H9 (cell line): ENCODE data around the gene SEMA4D. TPM values are rescaled to one million over a fixed set of nuclear protein-coding genes. Genes with fewer than 3 reads are reported as not detected.

Experiments used
- DNase-seq: peaks from one replicate; pipeline ENCODE4 v3.0.0-alpha.2; 2017
- H2AFZ ChIP-seq: one replicate; pipeline ENCODE4 v1.6.1; 2013; ENCODE audit warnings: mild to moderate bottlenecking, low read length, control low read depth, moderate library complexity
- H2AK5ac ChIP-seq: 2 replicates; pipeline ENCODE4 v1.6.1; 2013; ENCODE audit warnings: low read length, control low read depth, mixed read lengths; ENCODE audit not compliant: insufficient read length
- H2BK120ac ChIP-seq: one replicate; pipeline ENCODE4 v1.6.1; 2013; ENCODE audit warnings: low read depth, mild to moderate bottlenecking, low read length, control low read depth, inconsistent platforms; ENCODE audit not compliant: poor library complexity, severe bottlenecking
- H2BK12ac ChIP-seq: 2 replicates; pipeline ENCODE4 v1.6.1; 2013; ENCODE audit warnings: low read length, control low read depth, mixed read lengths, low read depth; ENCODE audit not compliant: insufficient read length
- H2BK15ac ChIP-seq: 2 replicates; pipeline ENCODE4 v1.6.1; 2013; ENCODE audit warnings: low read depth, low read length, control low read depth
- H2BK20ac ChIP-seq: one replicate; pipeline ENCODE4 v1.6.1; 2013; ENCODE audit warnings: low read depth, mild to moderate bottlenecking, low read length, control low read depth, inconsistent platforms; ENCODE audit not compliant: poor library complexity, severe bottlenecking
- H2BK5ac ChIP-seq: 2 replicates; pipeline ENCODE4 v1.6.1; 2013; ENCODE audit warnings: low read length, control low read depth, mixed read lengths; ENCODE audit not compliant: insufficient read length
- H3K14ac ChIP-seq: 2 replicates; pipeline ENCODE4 v1.6.1; 2013; ENCODE audit warnings: low read length, control low read depth; ENCODE audit not compliant: insufficient read depth
- H3K18ac ChIP-seq: 2 replicates; pipeline ENCODE4 v1.6.1; 2013; ENCODE audit warnings: low read depth, mild to moderate bottlenecking, mixed read lengths, low read length, control low read depth; ENCODE audit not compliant: insufficient read length
- H3K23ac ChIP-seq: 2 replicates; pipeline ENCODE4 v1.6.1; 2013; ENCODE audit warnings: low read length, control low read depth, mixed read lengths, low read depth; ENCODE audit not compliant: insufficient read length
- H3K23me2 ChIP-seq: 2 replicates; pipeline ENCODE4 v1.6.1; 2013; ENCODE audit warnings: low read depth, mild to moderate bottlenecking, mixed read lengths, low read length, control low read depth; ENCODE audit not compliant: insufficient read length, poor library complexity, severe bottlenecking
- H3K27ac ChIP-seq: 2 replicates; pipeline ENCODE4 v1.5.1; 2013; ENCODE audit warnings: low read length, control low read depth, mixed read lengths, low read depth; ENCODE audit not compliant: insufficient read length
- H3K27me3 ChIP-seq: 2 replicates; pipeline ENCODE4 v1.6.1; 2013; ENCODE audit warnings: low read length, control low read depth, inconsistent platforms; ENCODE audit not compliant: insufficient read depth
- H3K4ac ChIP-seq: 2 replicates; pipeline ENCODE4 v1.6.1; 2013; ENCODE audit warnings: low read depth, mild to moderate bottlenecking, control low read depth, inconsistent platforms, low read length, moderate library complexity
- H3K4me1 ChIP-seq: 2 replicates; pipeline ENCODE4 v1.6.1; 2013; ENCODE audit warnings: low read length, control low read depth, inconsistent platforms; ENCODE audit not compliant: insufficient read depth
- H3K4me2 ChIP-seq: 2 replicates; pipeline ENCODE4 v1.6.1; 2013; ENCODE audit warnings: low read length, control low read depth, mixed read lengths; ENCODE audit not compliant: insufficient read length, insufficient read depth
- H3K56ac ChIP-seq: 2 replicates; pipeline ENCODE4 v1.6.1; 2013; ENCODE audit warnings: low read depth, mild to moderate bottlenecking, mixed read lengths, low read length, control low read depth; ENCODE audit not compliant: insufficient read length
- H3K79me1 ChIP-seq: 2 replicates; pipeline ENCODE4 v1.6.1; 2013; ENCODE audit warnings: low read depth, mild to moderate bottlenecking, moderate library complexity, low read length, control low read depth, inconsistent platforms; ENCODE audit not compliant: insufficient read depth, poor library complexity, severe bottlenecking
- H3K79me2 ChIP-seq: 2 replicates; pipeline ENCODE4 v1.6.1; 2013; ENCODE audit warnings: low read length, control low read depth, inconsistent platforms; ENCODE audit not compliant: insufficient read depth
- H3K9ac ChIP-seq: 2 replicates; pipeline ENCODE4 v1.6.1; 2013; ENCODE audit warnings: low read length, control low read depth, mixed read lengths; ENCODE audit not compliant: insufficient read length; ENCODE audit errors: extremely low read depth
- H3K9me3 ChIP-seq: one replicate; pipeline ENCODE4 v1.6.1; 2013; ENCODE audit warnings: low read depth, low read length, inconsistent platforms; ENCODE audit not compliant: control insufficient read depth
- H3T11ph ChIP-seq: one replicate; pipeline ENCODE4 v1.6.1; 2013; ENCODE audit warnings: mild to moderate bottlenecking, low read length, control low read depth, inconsistent platforms
- H4K20me1 ChIP-seq: one replicate; pipeline ENCODE4 v1.6.1; 2013; ENCODE audit not compliant: control insufficient read depth, insufficient read length, insufficient read depth
- H4K5ac ChIP-seq: 2 replicates; pipeline ENCODE4 v1.6.1; 2013; ENCODE audit warnings: low read depth, mild to moderate bottlenecking, mixed read lengths, low read length, control low read depth; ENCODE audit not compliant: insufficient read length
- H4K8ac ChIP-seq: replicated peaks from 2 replicates; pipeline ENCODE4 v1.6.1; 2013; ENCODE audit warnings: low read length, control low read depth, mixed read lengths, low read depth; ENCODE audit not compliant: insufficient read length
- H4K91ac ChIP-seq: 2 replicates; pipeline ENCODE4 v1.6.1; 2013; ENCODE audit warnings: low read depth, mild to moderate bottlenecking, moderate library complexity, mixed read lengths, low read length, control low read depth; ENCODE audit not compliant: insufficient read length
- H3K27ac Mint-ChIP-seq, 3 experiments: 2 replicates in 2 of 3; 3 replicates in 1 of 3; pipeline ENCODE4 v1.8.0; 2020 to 2021; ENCODE audit warnings: mixed read lengths in 3 of 3, mild to moderate bottlenecking in 1 of 3, moderate library complexity in 1 of 3
- H3K27me3 Mint-ChIP-seq: 2 replicates; pipeline ENCODE4 v1.8.0; 2021; ENCODE audit warnings: low read depth, mild to moderate bottlenecking, moderate library complexity, mixed read lengths
- H3K36me3 Mint-ChIP-seq, 3 experiments: 2 replicates in 2 of 3; 3 replicates in 1 of 3; pipeline ENCODE4 v1.8.0; 2020 to 2021; ENCODE audit warnings: low read depth in 3 of 3, mixed read lengths in 3 of 3; ENCODE audit not compliant: insufficient read depth in 1 of 3
- H3K4me1 Mint-ChIP-seq, 2 experiments: 2 replicates each; pipeline ENCODE4 v1.8.0; 2020; ENCODE audit warnings: mixed read lengths in 2 of 2
- H3K4me3 Mint-ChIP-seq, 2 experiments: 2 replicates in 1 of 2; 3 replicates in 1 of 2; pipeline ENCODE4 v1.8.0; 2020 to 2021; ENCODE audit warnings: mild to moderate bottlenecking in 2 of 2, mixed read lengths in 2 of 2, moderate library complexity in 1 of 2
- H3K9me3 Mint-ChIP-seq, 2 experiments: 2 replicates in 1 of 2; 3 replicates in 1 of 2; pipeline ENCODE4 v1.8.0; 2020; ENCODE audit warnings: mild to moderate bottlenecking in 2 of 2, mixed read lengths in 2 of 2, moderate library complexity in 1 of 2
- CTCF ChIP-seq: fragments of 200-600 bp; sonication (generic); conservative IDR thresholded peaks from 3 replicates; pipeline ENCODE4 v1.8.0; 2021; ENCODE audit warnings: antibody characterized with exemption, mild to moderate bottlenecking
- WGBS: extraction: QIAGEN DNeasy Blood & Tissue Kit; methylation state at CpG from one replicate; pipeline ENCODE4 v1.1.7; 2013; ENCODE audit warnings: missing lambda C conversion rate, low lambda C conversion rate, mixed read lengths; ENCODE audit not compliant: insufficient read length; ENCODE audit errors: extremely low coverage; 5-methylcytosine and 5-hydroxymethylcytosine counted together
- total RNA-seq: library from RNA; stranded (reverse); gene quantifications from 2 replicates; pipeline ENCODE4 v1.2.1, GENCODE V29; 2021

The SEMA4D gene
- total RNA-seq, 1 experiment from 2014 or later, result 47.2 TPM

- Histone ChIP-seq H3K79me2 (no peaks in the 10 kb centered on the region), H2AK5ac (no peak overlapping the region), H3K18ac (no peak overlapping the region), H4K20me1 (no peaks in the 10 kb centered on the region), H3K27ac (no peak overlapping the region), H4K8ac (no peak overlapping the region), H3K56ac (no peak overlapping the region), H2BK20ac (no peak overlapping the region), H3T11ph (no peak overlapping the region), H3K9ac (no peak overlapping the region), H4K91ac (no peak overlapping the region), H3K23me2 (no peaks in the 10 kb centered on the region), H3K4ac (no peak overlapping the region), H3K27me3 (no peaks in the 10 kb centered on the region), H2BK120ac (no peak overlapping the region), H2BK12ac (no peak overlapping the region), H3K23ac (no peak overlapping the region), H3K14ac (no peak overlapping the region), H3K4me2 (no peak overlapping the region), H4K5ac (no peak overlapping the region), H2BK5ac (no peak overlapping the region), H2AFZ (no peak overlapping the region), H3K4me1 (no peaks in the 10 kb centered on the region), H2BK15ac (no peak overlapping the region), H3K9me3 (no peaks in the 10 kb centered on the region), H3K79me1 (no peaks in the 10 kb centered on the region)
- Mint-ChIP-seq H3K9me3 (no peaks in the 10 kb centered on the region), H3K4me3 (no peak overlapping the region), H3K27ac (no peak overlapping the region), H3K36me3 (no peaks in the 10 kb centered on the region; a peak in 1 of 7 replicates), H3K27me3 (peaks cover 14% of the 10 kb centered on the region), H3K4me1 (no peaks in the 10 kb centered on the region)
- TF ChIP-seq CTCF, result no peak
- no CpG with 5 or more reads among the region's 3 CpGs for WGBS
- no peak for DNase-seq
Measured at GRCh38 chr9:89513837-89514236, 15.9 kb upstream of the SEMA4D start.
